Umbilical cord (tissue), 2 donors: ENCODE data around the gene TBCD. TPM values are rescaled to one million over a fixed set of nuclear protein-coding genes. Genes with fewer than 3 reads are reported as not detected.
"Not testable (repeated sequence)": the region's sequence is repeated elsewhere in the genome, so short reads cannot be mapped to it uniquely, and the experiment has no call there.

Source experiments
- DNase-seq: peaks from one replicate; pipeline ENCODE4 v3.0.0-alpha.2; 2015; ENCODE audit warnings: low spot score
- total RNA-seq: library from RNA; depleted of rRNA; stranded (reverse); fragments of >200 nt; gene quantifications from one replicate; pipeline ENCODE4 v1.2.3, GENCODE V29; 2014; ENCODE audit warnings: low replicate concordance; ENCODE audit not compliant: insufficient read depth

TBCD gene
- total RNA-seq, 1 donor from 2014 or later: 25.8 TPM

- no peak for DNase-seq
Observed at GRCh38 chr17:82765371-82765770, 13.5 kb downstream of the TBCD start.

GRCh38 chr17:82767041-82767754 lies 15.3 kb downstream of the TBCD start:
- DNase-seq: peak; percentile 28

GRCh38 chr17:82769041-82769440 lies 17.2 kb downstream of the TBCD start:
- DNase-seq: no peak

- no peak for DNase-seq
Observed at GRCh38 chr17:82772026-82772425, 20.2 kb downstream of the TBCD start.

- DNase-seq: not testable (repeated sequence)
Observed at GRCh38 chr17:82774456-82774855, 22.6 kb downstream of the TBCD start.

- DNase-seq: peak; percentile 30
Observed at GRCh38 chr17:82775001-82775823, 23.3 kb downstream of the TBCD start.

GRCh38 chr17:82776454-82776853 lies 24.6 kb downstream of the TBCD start:
- no peak for DNase-seq

GRCh38 chr17:82777778-82778375 lies 26.0 kb downstream of the TBCD start:
- not testable (repeated sequence) for DNase-seq

GRCh38 chr17:82779541-82779940 lies 27.7 kb downstream of the TBCD start:
- DNase-seq: no peak

- DNase-seq: no peak
Observed at GRCh38 chr17:82780195-82780594, 28.3 kb downstream of the TBCD start.

GRCh38 chr17:82780971-82781893 lies 29.4 kb downstream of the TBCD start:
- no peak for DNase-seq

- peak; percentile 80 for DNase-seq
Observed at GRCh38 chr17:82781894-82782274, 30.0 kb downstream of the TBCD start.

GRCh38 chr17:82782657-82783207 lies 30.9 kb downstream of the TBCD start:
- no peak for DNase-seq

- DNase-seq: no peak
Observed at GRCh38 chr17:82783498-82783897, 31.6 kb downstream of the TBCD start.

- DNase-seq: not testable (repeated sequence)
Observed at GRCh38 chr17:82785581-82785980, 33.7 kb downstream of the TBCD start.

GRCh38 chr17:82786427-82786826 lies 34.6 kb downstream of the TBCD start:
- DNase-seq: no peak

GRCh38 chr17:82787081-82787848 lies 35.4 kb downstream of the TBCD start:
- DNase-seq: peak; percentile 35

- DNase-seq: no peak
Observed at GRCh38 chr17:82788206-82789001, 36.5 kb downstream of the TBCD start.

GRCh38 chr17:82789051-82789592 lies 37.3 kb downstream of the TBCD start:
- peak; percentile 33 for DNase-seq
